Measurements from ENCODE around the gene UBTF.

Gene UBTF

DNA sequence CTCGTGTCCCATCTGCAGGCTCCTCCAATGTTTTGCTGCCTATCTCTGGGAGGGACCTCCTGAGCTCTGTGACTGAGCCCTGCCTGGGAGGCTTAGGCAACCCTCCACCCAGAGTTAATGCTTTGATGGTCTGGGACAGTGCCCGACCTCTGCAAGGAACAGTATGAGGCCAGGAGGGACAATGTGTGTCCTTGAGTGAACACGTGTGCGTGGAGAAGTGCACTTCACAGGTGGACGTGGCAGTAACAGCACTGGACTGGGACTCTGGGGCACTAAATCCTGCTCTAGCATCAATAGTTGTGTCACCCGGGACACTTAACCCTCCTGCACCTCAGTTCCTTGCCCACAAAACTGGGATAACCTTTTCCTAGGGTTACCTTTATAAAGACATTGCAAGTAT lies 4.6 kb downstream of the UBTF start:
- Histone ChIP-seq H3K4me1 (ENCODE audit: control insufficient read depth in 1 of 2, insufficient read depth in 1 of 2, low read depth in 1 of 2, low read length in 1 of 2) (peaks cover 27 to 34% of the 10 kb centered on the region in 2 experiments), H3K4me3 (ENCODE audit: low read depth in 1 of 2, low read length in 1 of 2) (no peak overlapping the region), H3K36me3 (peaks cover 77% of the 10 kb centered on the region), H3K9me3 (no peaks in the 10 kb centered on the region), H3K27me3 (no peaks in the 10 kb centered on the region), H3K27ac (no peak overlapping the region)
- TF ChIP-seq, protein P1, sequence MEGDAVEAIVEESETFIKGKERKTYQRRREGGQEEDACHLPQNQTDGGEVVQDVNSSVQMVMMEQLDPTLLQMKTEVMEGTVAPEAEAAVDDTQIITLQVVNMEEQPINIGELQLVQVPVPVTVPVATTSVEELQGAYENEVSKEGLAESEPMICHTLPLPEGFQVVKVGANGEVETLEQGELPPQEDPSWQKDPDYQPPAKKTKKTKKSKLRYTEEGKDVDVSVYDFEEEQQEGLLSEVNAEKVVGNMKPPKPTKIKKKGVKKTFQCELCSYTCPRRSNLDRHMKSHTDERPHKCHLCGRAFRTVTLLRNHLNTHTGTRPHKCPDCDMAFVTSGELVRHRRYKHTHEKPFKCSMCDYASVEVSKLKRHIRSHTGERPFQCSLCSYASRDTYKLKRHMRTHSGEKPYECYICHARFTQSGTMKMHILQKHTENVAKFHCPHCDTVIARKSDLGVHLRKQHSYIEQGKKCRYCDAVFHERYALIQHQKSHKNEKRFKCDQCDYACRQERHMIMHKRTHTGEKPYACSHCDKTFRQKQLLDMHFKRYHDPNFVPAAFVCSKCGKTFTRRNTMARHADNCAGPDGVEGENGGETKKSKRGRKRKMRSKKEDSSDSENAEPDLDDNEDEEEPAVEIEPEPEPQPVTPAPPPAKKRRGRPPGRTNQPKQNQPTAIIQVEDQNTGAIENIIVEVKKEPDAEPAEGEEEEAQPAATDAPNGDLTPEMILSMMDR (IDR thresholded peaks at IDR 0.05), result no peak

DNA sequence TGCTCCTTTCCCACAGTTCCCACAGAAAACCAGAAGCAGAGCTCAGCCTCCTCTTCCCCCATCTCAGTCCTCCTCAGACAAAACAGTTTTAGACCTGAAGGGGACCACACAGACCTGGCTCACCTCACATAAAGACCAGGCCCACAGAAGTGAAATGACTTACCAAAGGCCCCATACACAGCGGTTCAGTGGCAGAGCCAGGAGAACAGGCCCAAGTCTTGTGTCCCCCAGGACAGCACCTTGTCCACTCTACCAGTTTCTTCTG lies 5.3 kb downstream of the UBTF start:
- Histone ChIP-seq H3K27ac (no peak overlapping the region), H3K27me3 (no peaks in the 10 kb centered on the region), H3K9me3 (no peaks in the 10 kb centered on the region), H3K36me3 (peaks cover 84% of the 10 kb centered on the region), H3K4me1 (ENCODE audit: control insufficient read depth in 1 of 2, insufficient read depth in 1 of 2, low read depth in 1 of 2, low read length in 1 of 2) (peaks cover 34 to 42% of the 10 kb centered on the region in 2 experiments), H3K4me3 (ENCODE audit: low read depth in 1 of 2, low read length in 1 of 2) (no peak overlapping the region)
- TF ChIP-seq, protein P1 (IDR thresholded peaks at IDR 0.05), result no peak

DNA sequence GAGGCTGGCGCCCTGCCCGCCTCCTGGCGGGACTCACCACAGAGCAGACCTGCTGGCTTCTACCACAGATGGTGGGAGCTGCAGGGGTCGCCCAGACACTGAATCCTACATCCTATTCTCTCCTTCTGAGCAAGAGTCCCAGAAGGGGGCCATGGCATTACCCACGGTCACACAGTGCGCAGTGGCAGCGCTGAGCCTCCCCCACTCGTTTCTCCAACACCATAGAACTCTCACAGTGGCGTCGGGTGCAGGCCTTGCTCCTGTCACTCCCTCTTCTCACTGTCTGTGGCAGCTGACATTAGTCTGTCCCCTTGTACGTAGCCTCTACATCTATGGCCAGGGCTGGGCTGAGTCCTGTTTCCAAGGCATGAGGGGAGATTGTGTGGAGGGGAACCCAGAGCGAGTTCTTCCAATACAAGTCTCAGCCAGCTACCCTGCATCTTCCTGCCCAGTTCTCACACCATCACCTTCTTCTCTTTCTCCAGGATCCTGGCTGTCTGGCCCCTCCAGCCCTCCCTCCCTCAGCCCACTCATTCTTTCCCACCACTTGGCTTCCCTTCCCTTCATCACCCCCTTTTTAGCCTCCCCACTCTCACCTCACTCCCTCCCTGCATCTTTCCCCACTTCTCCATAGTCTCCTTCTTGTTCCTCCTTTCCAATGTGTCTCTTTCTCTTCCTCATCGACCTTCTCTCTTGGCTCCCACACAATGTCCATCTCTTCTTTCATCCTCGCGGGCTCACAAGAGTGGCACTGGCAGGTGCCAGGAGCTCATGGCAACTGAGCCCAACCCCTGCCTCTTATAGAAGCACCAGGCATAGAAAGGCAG lies 5.9 kb downstream of the UBTF start:
- TF ChIP-seq, protein P1 (IDR thresholded peaks at IDR 0.05), result no peak
- Histone ChIP-seq H3K4me3 (ENCODE audit: low read depth in 1 of 2, low read length in 1 of 2) (no peak overlapping the region), H3K27me3 (no peaks in the 10 kb centered on the region), H3K9me3 (no peaks in the 10 kb centered on the region), H3K36me3 (peaks cover 89% of the 10 kb centered on the region), H3K4me1 (ENCODE audit: control insufficient read depth in 1 of 2, insufficient read depth in 1 of 2, low read depth in 1 of 2, low read length in 1 of 2) (peaks cover 36 to 43% of the 10 kb centered on the region in 2 experiments), H3K27ac (peak overlapping the region; percentile 15)

DNA sequence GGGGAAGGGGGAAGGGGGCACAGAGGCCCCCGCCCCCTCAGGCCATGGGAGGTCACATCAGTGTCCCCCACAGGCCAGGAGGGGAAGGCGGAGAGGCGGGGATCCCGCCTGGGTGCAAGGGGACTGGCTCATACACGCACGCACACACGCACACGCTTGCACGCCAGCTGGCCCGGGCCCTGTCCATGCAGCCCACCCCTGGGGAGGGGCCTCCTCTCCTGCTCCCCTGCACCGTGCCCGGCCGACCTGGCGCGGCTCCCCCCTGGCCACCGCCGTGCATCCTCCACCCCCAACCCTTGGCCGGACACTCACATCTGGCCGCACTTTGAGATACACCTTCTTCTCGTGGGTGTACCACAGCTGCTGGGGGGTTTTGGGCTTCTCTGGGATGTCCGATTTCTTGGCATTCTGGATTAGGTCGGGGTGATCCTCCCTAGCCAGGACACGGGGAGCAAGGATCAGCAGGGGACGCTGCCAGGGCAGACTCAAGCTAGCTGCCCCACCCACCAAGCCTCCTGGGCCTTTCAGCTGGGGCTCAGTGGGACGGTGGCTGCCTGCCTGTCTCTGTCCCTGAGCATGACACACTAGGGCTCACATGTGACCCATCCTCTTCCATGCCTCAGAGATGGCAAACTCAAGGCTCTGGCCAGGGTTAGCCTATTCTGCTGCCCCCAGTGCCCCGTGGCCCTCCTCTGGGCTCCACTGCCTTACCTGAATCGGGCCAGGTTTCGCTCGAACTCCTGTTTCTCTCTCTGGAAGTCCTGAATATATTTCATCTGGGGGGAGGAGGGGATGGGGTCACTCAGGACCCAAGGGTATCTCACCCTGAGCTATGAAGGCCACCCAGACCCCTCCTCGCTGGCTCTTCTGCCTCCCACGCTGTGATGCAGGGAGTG lies 6.7 kb downstream of the UBTF start:
- H3K4me1 ChIP-seq (ENCODE audit: control insufficient read depth in 1 of 2, insufficient read depth in 1 of 2, low read depth in 1 of 2, low read length in 1 of 2), result peaks cover 31 to 36% of the 10 kb centered on the region in 2 experiments
- H3K4me3 ChIP-seq (ENCODE audit: low read depth in 1 of 2, low read length in 1 of 2), result no peak overlapping the region
- no peaks in the 10 kb centered on the region for H3K9me3 ChIP-seq
- TF ChIP-seq, protein P1 (IDR thresholded peaks at IDR 0.05), result no peak
- peak overlapping the region; percentile 15 for H3K27ac ChIP-seq
- H3K36me3 ChIP-seq, result peaks cover 98% of the 10 kb centered on the region
- H3K27me3 ChIP-seq, result no peaks in the 10 kb centered on the region

DNA sequence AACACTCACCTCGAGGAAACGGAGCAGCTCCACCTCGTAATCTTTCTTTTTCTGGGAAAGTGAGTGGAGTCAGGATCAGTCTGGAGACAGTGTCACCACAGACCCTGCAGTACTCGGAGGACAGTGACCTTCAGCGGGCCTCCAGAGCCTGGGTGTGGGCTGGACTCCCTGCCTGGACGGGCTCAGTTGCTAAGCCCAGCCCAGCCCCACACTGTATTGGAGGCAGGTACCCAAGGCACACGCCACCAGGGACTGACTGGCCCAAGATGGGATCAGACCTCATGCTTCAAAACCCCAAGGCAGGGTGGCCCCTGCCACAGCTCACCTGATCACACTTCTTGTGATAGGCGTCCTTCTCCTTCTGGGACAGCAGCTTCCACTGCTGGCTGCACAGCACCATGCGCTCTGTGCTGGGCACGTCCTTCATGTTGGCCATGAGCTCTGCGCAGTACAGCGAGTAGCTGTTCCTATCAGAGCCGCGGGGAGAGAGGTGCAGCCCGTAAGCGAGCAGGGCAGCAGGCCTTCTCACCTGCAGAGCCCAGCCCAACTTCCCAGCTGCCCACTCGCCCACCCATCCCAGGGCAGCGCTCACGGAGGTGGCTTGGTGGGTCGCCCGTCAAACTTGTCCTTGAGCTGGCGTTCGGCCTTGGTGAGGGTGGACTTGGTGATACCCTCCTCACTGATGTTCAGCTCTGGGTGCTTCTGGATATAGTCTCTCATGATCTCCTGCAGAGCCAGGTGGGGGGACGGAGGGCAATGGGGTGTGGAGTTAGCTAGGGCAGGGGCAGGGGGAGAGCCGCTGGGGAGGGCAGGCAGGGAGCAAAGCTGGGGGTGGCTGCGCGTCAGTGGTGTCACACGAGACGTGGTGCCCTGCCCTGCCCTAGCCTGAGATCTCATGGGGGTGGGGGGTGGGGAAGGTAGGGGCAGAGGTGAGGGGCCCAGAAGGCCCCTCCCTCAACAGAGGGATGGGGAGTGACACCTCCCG lies 7.9 kb downstream of the UBTF start:
- TF ChIP-seq, protein P1 (IDR thresholded peaks at IDR 0.05), result no peak
- Histone ChIP-seq H3K4me1 (ENCODE audit: control insufficient read depth in 1 of 2, insufficient read depth in 1 of 2, low read depth in 1 of 2, low read length in 1 of 2) (peaks cover 21 to 26% of the 10 kb centered on the region in 2 experiments), H3K36me3 (peaks cover 100% of the 10 kb centered on the region), H3K27ac (no peak overlapping the region), H3K9me3 (no peaks in the 10 kb centered on the region), H3K27me3 (no peaks in the 10 kb centered on the region), H3K4me3 (ENCODE audit: low read depth in 1 of 2, low read length in 1 of 2) (no peak overlapping the region)
